MM.1S (cell line): ENCODE data around the gene ARMH2.

ENCODE experiments used
- DNase-seq: peaks from one replicate; pipeline ENCODE4 v3.0.0-alpha.2; 2015
- H2AFZ ChIP-seq: fragments of 300-600 bp; sonication (generic); 2 replicates; pipeline ENCODE4 v1.6.0; 2016; ENCODE audit warnings: antibody characterized with exemption, low read length
- H3F3A ChIP-seq: fragments of 300-600 bp; sonication (generic); 2 replicates; pipeline ENCODE4 v1.6.1; 2016; ENCODE audit warnings: mild to moderate bottlenecking, antibody characterized with exemption, low read length, moderate library complexity, mixed read lengths; ENCODE audit not compliant: insufficient read depth
- H3K27ac ChIP-seq: fragments of 300-600 bp; sonication (generic); 2 replicates; pipeline ENCODE4 v1.5.1; 2016; ENCODE audit warnings: mild to moderate bottlenecking, low read length
- H3K27me3 ChIP-seq: fragments of 300-600 bp; sonication (generic); replicated peaks from 2 replicates; pipeline ENCODE4 v1.6.0; 2016; ENCODE audit warnings: low read length; ENCODE audit not compliant: insufficient read depth
- H3K36me3 ChIP-seq: fragments of 300-600 bp; sonication (generic); replicated peaks from 2 replicates; pipeline ENCODE4 v1.6.1; 2016; ENCODE audit warnings: mild to moderate bottlenecking, low read length, mixed read lengths; ENCODE audit not compliant: insufficient read depth
- H3K4me1 ChIP-seq: fragments of 300-600 bp; sonication (generic); 2 replicates; pipeline ENCODE4 v1.6.1; 2016; ENCODE audit warnings: low read length, mixed read lengths
- H3K4me2 ChIP-seq: fragments of 300-600 bp; sonication (generic); 2 replicates; pipeline ENCODE4 v1.6.0; 2016; ENCODE audit warnings: low read depth, low read length
- H3K4me3 ChIP-seq: fragments of 300-600 bp; sonication (generic); 2 replicates; pipeline ENCODE4 v1.5.1; 2016; ENCODE audit warnings: low read length, mixed read lengths
- H3K79me2 ChIP-seq: fragments of 300-600 bp; sonication (generic); 2 replicates; pipeline ENCODE4 v1.6.1; 2016; ENCODE audit warnings: mixed run types, low read length, mixed read lengths
- H3K9ac ChIP-seq: fragments of 300-600 bp; sonication (generic); 2 replicates; pipeline ENCODE4 v1.6.1; 2016; ENCODE audit warnings: low read length, mixed read lengths
- H3K9me2 ChIP-seq: fragments of 300-600 bp; sonication (generic); replicated peaks from 2 replicates; pipeline ENCODE4 v1.6.1; 2016; ENCODE audit warnings: mild to moderate bottlenecking, low read length, mixed read lengths; ENCODE audit not compliant: insufficient read depth
- H3K9me3 ChIP-seq: fragments of 300-600 bp; sonication (generic); replicated peaks from 2 replicates; pipeline ENCODE4 v1.6.1; 2016; ENCODE audit warnings: mild to moderate bottlenecking, low read length, mixed read lengths; ENCODE audit not compliant: insufficient read depth
- H4K20me1 ChIP-seq: fragments of 300-600 bp; sonication (generic); 2 replicates; pipeline ENCODE4 v1.6.1; 2016; ENCODE audit warnings: mild to moderate bottlenecking, low read length, moderate library complexity, mixed read lengths; ENCODE audit not compliant: insufficient read depth
- CTCF ChIP-seq: fragments of 300-600 bp; sonication (generic); IDR thresholded peaks from 2 replicates; pipeline ENCODE4 v1.5.1; 2016; ENCODE audit warnings: antibody characterized with exemption, low read length, mixed read lengths
- EZH2 ChIP-seq: fragments of 300-600 bp; sonication (generic); optimal IDR thresholded peaks from 2 replicates; pipeline ENCODE3; 2017; ENCODE audit warnings: low read depth, mild to moderate bottlenecking, antibody characterized with exemption, low read length, mixed read lengths
- EZH2phosphoT487 ChIP-seq: fragments of 300-600 bp; sonication (generic); IDR thresholded peaks from 2 replicates; pipeline ENCODE4 v1.6.1; 2018; ENCODE audit warnings: antibody characterized with exemption, low read length

Gene ARMH2

GRCh38 chr6:24809728-24810127, 11.0 kb upstream of the ARMH2 start:
- TF ChIP-seq EZH2phosphoT487 (no peak), CTCF (no peak), EZH2 (no peak)
- H3K9me3 ChIP-seq: no peaks in the 10 kb centered on the region
- no peak overlapping the region for H3K27ac ChIP-seq
- H3K9ac ChIP-seq: no peak overlapping the region
- H3K4me1 ChIP-seq: no peaks in the 10 kb centered on the region
- no peak overlapping the region for H3K4me3 ChIP-seq
- H3K27me3 ChIP-seq: no peaks in the 10 kb centered on the region
- no peak overlapping the region for H3K4me2 ChIP-seq
- H3K79me2 ChIP-seq: no peaks in the 10 kb centered on the region
- no peaks in the 10 kb centered on the region for H3K9me2 ChIP-seq
- no peaks in the 10 kb centered on the region for H3F3A ChIP-seq
- no peak overlapping the region for H2AFZ ChIP-seq
- DNase-seq: no peak
- no peaks in the 10 kb centered on the region for H3K36me3 ChIP-seq
- no peaks in the 10 kb centered on the region for H4K20me1 ChIP-seq

DNA sequence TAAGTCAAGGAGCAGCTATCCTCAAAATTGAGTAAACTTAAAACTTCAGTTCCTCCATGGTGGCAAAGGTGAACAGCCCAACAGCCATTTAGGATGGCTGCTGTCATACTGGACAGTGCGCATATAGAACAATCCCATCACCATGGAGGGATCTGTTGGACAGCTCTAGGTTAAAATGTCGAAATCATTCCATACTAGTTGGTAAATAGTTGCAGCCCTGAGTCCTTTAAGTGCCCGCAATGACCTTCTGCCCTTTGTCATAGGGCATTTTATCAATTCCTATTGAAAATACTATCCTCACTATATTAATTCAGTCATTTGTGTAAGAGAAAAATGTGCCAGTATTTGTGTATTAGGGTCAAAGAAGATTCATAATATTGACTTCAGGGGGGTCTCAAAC, 8.9 kb upstream of the ARMH2 start:
- Histone ChIP-seq H3K4me3 (no peak overlapping the region), H3F3A (no peaks in the 10 kb centered on the region), H3K4me2 (no peak overlapping the region), H3K27me3 (no peaks in the 10 kb centered on the region), H3K9me2 (no peaks in the 10 kb centered on the region), H4K20me1 (no peaks in the 10 kb centered on the region), H3K27ac (no peak overlapping the region), H3K9ac (no peak overlapping the region), H3K36me3 (no peaks in the 10 kb centered on the region), H3K79me2 (no peaks in the 10 kb centered on the region), H2AFZ (no peak overlapping the region), H3K4me1 (no peaks in the 10 kb centered on the region), H3K9me3 (no peaks in the 10 kb centered on the region)
- DNase-seq: no peak
- TF ChIP-seq EZH2phosphoT487 (no peak), CTCF (no peak), EZH2 (no peak)

GRCh38 chr6:24802271-24803059, 3.7 kb upstream of the ARMH2 start:
- Histone ChIP-seq H3K79me2 (no peaks in the 10 kb centered on the region), H3K9ac (no peak overlapping the region), H2AFZ (no peak overlapping the region), H3F3A (no peaks in the 10 kb centered on the region), H3K4me3 (no peak overlapping the region), H3K9me3 (no peaks in the 10 kb centered on the region), H3K36me3 (no peaks in the 10 kb centered on the region), H3K9me2 (no peaks in the 10 kb centered on the region), H4K20me1 (no peaks in the 10 kb centered on the region), H3K4me2 (no peak overlapping the region), H3K4me1 (no peaks in the 10 kb centered on the region), H3K27ac (no peak overlapping the region), H3K27me3 (no peaks in the 10 kb centered on the region)
- no peak for TF ChIP-seq EZH2
- no peak for TF ChIP-seq CTCF
- no peak for TF ChIP-seq EZH2phosphoT487
- no peak for DNase-seq
